HCT116 (cell line): ENCODE measurements around the gene CAST. TPM values are rescaled to one million over a fixed set of nuclear protein-coding genes. Genes with fewer than 3 reads are reported as not detected.

Experiments used
- ATAC-seq: fragments of 200-7000 bp; cut with Tn5 transposase; 2 replicates; pipeline ENCODE4 v1.9.1; 2020; ENCODE audit warnings: mild to moderate bottlenecking, moderate library complexity
- BruUV-seq: library from RNA; stranded (reverse); fragments of 400-500 nt; replicated peaks from 2 replicates; lab custom pipeline; 2021; lab: Mats Ljungman, UMichigan
- CTCF ChIA-PET: fragments of 300-600 bp; sonication (Branson Sonifier 250); formaldehyde crosslinking; loops from one replicate; lab custom pipeline; 2021; ENCODE audit warnings: antibody characterized with exemption; lab: Charles Lee
- POLR2A ChIA-PET: fragments of 300-600, 350-600 bp; sonication (Branson Sonifier 250); formaldehyde crosslinking; loops from one replicate; lab custom pipeline; 2021; ENCODE audit warnings: antibody characterized with exemption; lab: Charles Lee
- RAD21 ChIA-PET, 2 experiments: fragments of 300-600 bp; sonication (Branson Sonifier 250); formaldehyde crosslinking; loops; one replicate each; lab custom pipeline; 2023; ENCODE audit warnings: low total read pairs in 2 of 2; ENCODE audit not compliant: uncharacterized antibody in 2 of 2, unreplicated experiment in 2 of 2, low non-redundant PET in 1 of 2; lab: Charles Lee
- DNase-seq: peaks from one replicate; pipeline ENCODE4 v3.0.0-alpha.2; 2010; ENCODE audit warnings: low read depth, low spot score
- H2AFZ ChIP-seq: fragments of 200-600 bp; shearing (Covaris generic), sonication (generic); 2 replicates; pipeline ENCODE4 v1.6.1; 2017; ENCODE audit warnings: low read depth, mixed run types, mixed read lengths, antibody characterized with exemption, low read length; ENCODE audit not compliant: poor library complexity, severe bottlenecking
- H3K27ac ChIP-seq: 2 replicates; pipeline ENCODE4 v1.5.1; 2012; ENCODE audit warnings: low read depth, low read length
- H3K27me3 ChIP-seq: fragments of 200-600 bp; sonication (generic); 2 replicates; pipeline ENCODE4 v1.6.1; 2016; ENCODE audit warnings: mixed run types, low read length, mixed read lengths; ENCODE audit not compliant: insufficient read depth
- H3K36me3 ChIP-seq, 2 experiments: fragments of 200-500 bp in 1 of 2; fragments of 200-600 bp in 1 of 2; sonication (Bioruptor generic) in 1 of 2; sonication (generic) in 1 of 2; 2 replicates each; pipeline versions ENCODE4 v1.5.1 to v1.6.1; 2014 to 2016; ENCODE audit warnings: low read length in 2 of 2, inconsistent platforms in 1 of 2, mixed read lengths in 1 of 2, mixed run types in 1 of 2; ENCODE audit not compliant: insufficient read depth in 2 of 2, control insufficient read depth in 1 of 2
- H3K4me1 ChIP-seq, 2 experiments: fragments of 200-600 bp in 1 of 2; sonication (generic) in 1 of 2; 2 replicates each; pipeline versions ENCODE4 v1.5.1 to v1.6.1; 2012 to 2017; ENCODE audit warnings: low read length in 2 of 2, inconsistent platforms in 1 of 2, mild to moderate bottlenecking in 1 of 2, mixed read lengths in 1 of 2, mixed run types in 1 of 2, moderate library complexity in 1 of 2; ENCODE audit not compliant: insufficient read depth in 2 of 2, control insufficient read depth in 1 of 2
- H3K4me2 ChIP-seq: fragments of 200-600 bp; sonication (generic); 2 replicates; pipeline ENCODE4 v1.6.1; 2017; ENCODE audit warnings: mixed run types, low read length, mixed read lengths
- H3K4me3 ChIP-seq, 2 experiments: fragments of 200-600 bp in 1 of 2; sonication (generic) in 1 of 2; replicated peaks in 1 of 2; 2 replicates each; pipeline ENCODE4 v1.5.1; 2011 to 2016; ENCODE audit warnings: low read length in 2 of 2, control low read depth in 1 of 2, low read depth in 1 of 2, mild to moderate bottlenecking in 1 of 2, mixed read lengths in 1 of 2, mixed run types in 1 of 2
- H3K79me2 ChIP-seq: fragments of 200-600 bp; sonication (generic); 2 replicates; pipeline ENCODE4 v1.6.1; 2017; ENCODE audit warnings: mild to moderate bottlenecking, mixed run types, low read length, moderate library complexity, mixed read lengths; ENCODE audit not compliant: insufficient read depth
- H3K9ac ChIP-seq: fragments of 200-600 bp; sonication (generic); 2 replicates; pipeline ENCODE4 v1.6.1; 2016; ENCODE audit warnings: low read length, mixed read lengths
- H3K9me2 ChIP-seq: fragments of 200-600 bp; sonication (generic), shearing (Covaris generic); 2 replicates; pipeline ENCODE4 v1.6.1; 2017; ENCODE audit warnings: mixed run types, mild to moderate bottlenecking, moderate library complexity; ENCODE audit not compliant: insufficient read depth
- H3K9me3 ChIP-seq, 2 experiments: fragments of 200-500 bp in 1 of 2; fragments of 200-600 bp in 1 of 2; sonication (Bioruptor generic) in 1 of 2; sonication (generic) in 1 of 2; 2 replicates each; pipeline ENCODE4 v1.6.1; 2014 to 2017; ENCODE audit warnings: low read length in 2 of 2, mixed read lengths in 2 of 2, inconsistent platforms in 1 of 2, low read depth in 1 of 2, mild to moderate bottlenecking in 1 of 2, mixed run types in 1 of 2, moderate library complexity in 1 of 2; ENCODE audit not compliant: control insufficient read depth in 1 of 2, insufficient read depth in 1 of 2
- H4K20me1 ChIP-seq: fragments of 200-600 bp; sonication (generic), shearing (Covaris generic); 2 replicates; pipeline ENCODE4 v1.6.1; 2017; ENCODE audit warnings: mixed run types, mild to moderate bottlenecking, moderate library complexity; ENCODE audit not compliant: insufficient read depth
- ATF3 ChIP-seq: IDR thresholded peaks from 2 replicates; pipeline ENCODE4 v1.6.1; 2012
- CEBPB ChIP-seq: IDR thresholded peaks from 2 replicates; pipeline ENCODE4 v1.6.1; 2012; ENCODE audit warnings: low read depth
- EGR1 ChIP-seq: IDR thresholded peaks from 2 replicates; pipeline ENCODE4 v1.6.1; 2012; ENCODE audit warnings: low read depth
- ELF1 ChIP-seq: IDR thresholded peaks from 2 replicates; pipeline ENCODE4 v1.6.1; 2012; ENCODE audit warnings: low read depth, borderline replicate concordance
- FOSL1 ChIP-seq: IDR thresholded peaks from 2 replicates; pipeline ENCODE4 v1.6.1; 2012; ENCODE audit warnings: low read depth
- POLR2A ChIP-seq: IDR thresholded peaks from 2 replicates; pipeline ENCODE4 v1.7.0; 2011; ENCODE audit warnings: borderline replicate concordance; ENCODE audit not compliant: insufficient read depth, insufficient read length; ENCODE audit errors: extremely low read depth
- POLR2AphosphoS5 ChIP-seq: IDR thresholded peaks from 2 replicates; pipeline ENCODE4 v1.6.1; 2011; ENCODE audit warnings: mild to moderate bottlenecking, low read depth, low read length, moderate library complexity
- RAD21 ChIP-seq: IDR thresholded peaks from 2 replicates; pipeline ENCODE4 v1.6.1; 2012; ENCODE audit warnings: low read depth, mild to moderate bottlenecking
- REST ChIP-seq: IDR thresholded peaks from 2 replicates; pipeline ENCODE4 v1.6.1; 2012; ENCODE audit warnings: low read depth
- SIN3A ChIP-seq: IDR thresholded peaks from 2 replicates; pipeline ENCODE4 v1.6.1; 2012; ENCODE audit warnings: low read depth
- SP1 ChIP-seq: IDR thresholded peaks from 2 replicates; pipeline ENCODE4 v1.6.1; 2012; ENCODE audit warnings: low read depth
- SRF ChIP-seq: IDR thresholded peaks from 2 replicates; pipeline ENCODE4 v1.6.1; 2012; ENCODE audit warnings: low read depth
- TCF7L2 ChIP-seq: IDR thresholded peaks from 2 replicates; pipeline ENCODE4 v1.7.0; 2011; ENCODE audit warnings: borderline replicate concordance, inconsistent platforms; ENCODE audit not compliant: insufficient read depth, insufficient read length; ENCODE audit errors: extremely low read depth
- YY1 ChIP-seq: IDR thresholded peaks from 2 replicates; pipeline ENCODE4 v1.6.1; 2011; ENCODE audit warnings: low read length, low read depth, moderate library complexity, mild to moderate bottlenecking; ENCODE audit not compliant: insufficient replicate concordance; ENCODE audit errors: extremely low read depth
- ZBTB33 ChIP-seq: IDR thresholded peaks from 2 replicates; pipeline ENCODE4 v1.6.1; 2011; ENCODE audit warnings: mild to moderate bottlenecking, low read length, moderate library complexity; ENCODE audit not compliant: insufficient replicate concordance; ENCODE audit errors: extremely low read depth
- ZFX ChIP-seq: fragments of 450-650 bp; IDR thresholded peaks from 2 replicates; pipeline ENCODE4 v1.6.1; 2017
- ZNF274 ChIP-seq: fragments of 200-500 bp; sonication (Bioruptor generic); IDR thresholded peaks from 2 replicates; pipeline ENCODE4 v1.6.1; 2014; ENCODE audit warnings: mild to moderate bottlenecking, low read depth, low read length, inconsistent platforms
- intact Hi-C: fragments of 100-400 bp; cut with micrococcal nuclease; formaldehyde crosslinking; loops from 2 replicates; pipeline ENCODE4 v1.10.0; 2022
- total RNA-seq: library from RNA; stranded (reverse); gene quantifications from one replicate; pipeline ENCODE4 v1.2.1, GENCODE V29; 2021; ENCODE audit not compliant: unreplicated experiment
- TF ChIP-seq, protein P1 (sequence below), 3 experiments: fragments of 200-600 bp in 1 of 3; sonication (generic) in 1 of 3; IDR thresholded peaks in 2 of 3; conservative IDR thresholded peaks in 1 of 3; 2 replicates each; pipeline ENCODE4 v1.5.1; 2012 to 2017; ENCODE audit warnings: low read depth in 2 of 3, low read length in 2 of 3, antibody characterized with exemption in 1 of 3, borderline replicate concordance in 1 of 3, control low read depth in 1 of 3, mild to moderate bottlenecking in 1 of 3, mixed read lengths in 1 of 3, mixed run types in 1 of 3, moderate library complexity in 1 of 3; ENCODE audit not compliant: insufficient read depth in 1 of 3
- TF ChIP-seq, protein P2 (sequence below): IDR thresholded peaks from 2 replicates; pipeline ENCODE4 v1.6.1; 2012

Gene CAST
- total RNA-seq, 1 experiment from 2014 or later, result 142 TPM

GRCh38 chr5:96706433-96707111 lies 44.4 kb downstream of the CAST start:
- Histone ChIP-seq H3K36me3 (no peaks in the 10 kb centered on the region), H3K79me2 (peaks cover 72% of the 10 kb centered on the region), H3K4me1 (peaks cover 14 to 27% of the 10 kb centered on the region in 2 experiments), H3K27me3 (no peaks in the 10 kb centered on the region), H3K4me3 (no peak overlapping the region), H3K9ac (no peak overlapping the region), H3K27ac (no peak overlapping the region), H3K9me2 (no peaks in the 10 kb centered on the region), H3K9me3 (no peaks in the 10 kb centered on the region), H3K4me2 (no peak overlapping the region), H4K20me1 (no peaks in the 10 kb centered on the region), H2AFZ (no peak overlapping the region)
- TF ChIP-seq FOSL1, result no peak
- TF ChIP-seq POLR2AphosphoS5, result no peak
- no peak for TF ChIP-seq ATF3
- TF ChIP-seq EGR1, result no peak
- no peak for TF ChIP-seq SRF
- no peak for TF ChIP-seq CEBPB
- no peak for TF ChIP-seq REST
- TF ChIP-seq SIN3A, result no peak
- TF ChIP-seq YY1, result no peak
- TF ChIP-seq POLR2A, result no peak
- no peak for TF ChIP-seq ZBTB33
- TF ChIP-seq, protein P1, sequence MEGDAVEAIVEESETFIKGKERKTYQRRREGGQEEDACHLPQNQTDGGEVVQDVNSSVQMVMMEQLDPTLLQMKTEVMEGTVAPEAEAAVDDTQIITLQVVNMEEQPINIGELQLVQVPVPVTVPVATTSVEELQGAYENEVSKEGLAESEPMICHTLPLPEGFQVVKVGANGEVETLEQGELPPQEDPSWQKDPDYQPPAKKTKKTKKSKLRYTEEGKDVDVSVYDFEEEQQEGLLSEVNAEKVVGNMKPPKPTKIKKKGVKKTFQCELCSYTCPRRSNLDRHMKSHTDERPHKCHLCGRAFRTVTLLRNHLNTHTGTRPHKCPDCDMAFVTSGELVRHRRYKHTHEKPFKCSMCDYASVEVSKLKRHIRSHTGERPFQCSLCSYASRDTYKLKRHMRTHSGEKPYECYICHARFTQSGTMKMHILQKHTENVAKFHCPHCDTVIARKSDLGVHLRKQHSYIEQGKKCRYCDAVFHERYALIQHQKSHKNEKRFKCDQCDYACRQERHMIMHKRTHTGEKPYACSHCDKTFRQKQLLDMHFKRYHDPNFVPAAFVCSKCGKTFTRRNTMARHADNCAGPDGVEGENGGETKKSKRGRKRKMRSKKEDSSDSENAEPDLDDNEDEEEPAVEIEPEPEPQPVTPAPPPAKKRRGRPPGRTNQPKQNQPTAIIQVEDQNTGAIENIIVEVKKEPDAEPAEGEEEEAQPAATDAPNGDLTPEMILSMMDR (IDR thresholded peaks at IDR 0.05 in 2 of 3, conservative IDR thresholded peaks at IDR 0.05 in 1 of 3; ENCODE audit: borderline replicate concordance in 1 of 3, insufficient read depth in 1 of 3, low read depth in 2 of 3, low read length in 2 of 3), result no peak
- TF ChIP-seq TCF7L2, result no peak
- TF ChIP-seq ZFX, result no peak
- no peak for TF ChIP-seq ZNF274
- no peak for TF ChIP-seq RAD21
- TF ChIP-seq ELF1, result no peak
- no peak for TF ChIP-seq SP1
- TF ChIP-seq, protein P2, sequence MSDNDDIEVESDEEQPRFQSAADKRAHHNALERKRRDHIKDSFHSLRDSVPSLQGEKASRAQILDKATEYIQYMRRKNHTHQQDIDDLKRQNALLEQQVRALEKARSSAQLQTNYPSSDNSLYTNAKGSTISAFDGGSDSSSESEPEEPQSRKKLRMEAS, result no peak
- ChIA-PET POLR2A (no interaction called here), RAD21 (no interaction called here), CTCF (no interaction called here)
- DNase-seq (no peak), ATAC-seq (no peak)
- intact Hi-C loops, result no loop called here
- BruUV-seq, result no TSS peak
